Measurements from ENCODE around the gene MMP10. TPM values are rescaled to one million over a fixed set of nuclear protein-coding genes. Genes with fewer than 3 reads are reported as not detected.

Gene MMP10
- total RNA-seq, 1 donor from 2014 or later: not detected

- Mint-ChIP-seq H3K4me3 (ENCODE audit: unreplicated experiment) (no peak overlapping the region), H3K27ac (ENCODE audit: unreplicated experiment) (no peak overlapping the region), H3K27me3 (ENCODE audit: unreplicated experiment) (peaks cover 4% of the 10 kb centered on the region), H3K4me1 (ENCODE audit: unreplicated experiment) (peaks cover 10% of the 10 kb centered on the region), H3K9me3 (ENCODE audit: unreplicated experiment) (no peaks in the 10 kb centered on the region), H3K36me3 (ENCODE audit: low read depth, unreplicated experiment) (no peaks in the 10 kb centered on the region)
- no peak for DNase-seq (ENCODE audit: low spot score)
- TF ChIP-seq CTCF (IDR thresholded peaks at IDR 0.05; ENCODE audit: unreplicated experiment): no peak
Observed at GRCh38 chr11:102802341-102802740, 21.9 kb upstream of the MMP10 start.

GRCh38 chr11:102800767-102801166 lies 20.3 kb upstream of the MMP10 start:
- no peak overlapping the region for H3K4me3 Mint-ChIP-seq (ENCODE audit: unreplicated experiment)
- H3K36me3 Mint-ChIP-seq (ENCODE audit: low read depth, unreplicated experiment): no peaks in the 10 kb centered on the region
- TF ChIP-seq CTCF (IDR thresholded peaks at IDR 0.05; ENCODE audit: unreplicated experiment): no peak
- H3K27me3 Mint-ChIP-seq (ENCODE audit: unreplicated experiment): peaks cover 2% of the 10 kb centered on the region
- no peak overlapping the region for H3K27ac Mint-ChIP-seq (ENCODE audit: unreplicated experiment)
- DNase-seq (ENCODE audit: low spot score): no peak
- H3K4me1 Mint-ChIP-seq (ENCODE audit: unreplicated experiment): peaks cover 10% of the 10 kb centered on the region
- H3K9me3 Mint-ChIP-seq (ENCODE audit: unreplicated experiment): no peaks in the 10 kb centered on the region

GRCh38 chr11:102799681-102800340 lies 19.4 kb upstream of the MMP10 start:
- Mint-ChIP-seq H3K27me3 (ENCODE audit: unreplicated experiment) (peaks cover 2% of the 10 kb centered on the region), H3K4me3 (ENCODE audit: unreplicated experiment) (no peak overlapping the region), H3K27ac (ENCODE audit: unreplicated experiment) (peak overlapping the region; percentile 52), H3K4me1 (ENCODE audit: unreplicated experiment) (peaks cover 10% of the 10 kb centered on the region), H3K9me3 (ENCODE audit: unreplicated experiment) (no peaks in the 10 kb centered on the region), H3K36me3 (ENCODE audit: low read depth, unreplicated experiment) (no peaks in the 10 kb centered on the region)
- TF ChIP-seq CTCF (IDR thresholded peaks at IDR 0.05; ENCODE audit: unreplicated experiment): no peak
- DNase-seq (ENCODE audit: low spot score): no peak

GRCh38 chr11:102798012-102798746 lies 17.8 kb upstream of the MMP10 start, which contains the start of gene MMP1:
MMP1 (minus strand) TSS chr11:102798160; CDS start chr11:102798092, 68 bp downstream.
- DNase-seq (ENCODE audit: low spot score): no peak
- no peak within 1 kb of the TSS for H3K27ac Mint-ChIP-seq (ENCODE audit: unreplicated experiment)
- no peaks in the 10 kb centered on the region for H3K36me3 Mint-ChIP-seq (ENCODE audit: low read depth, unreplicated experiment)
- H3K27me3 Mint-ChIP-seq (ENCODE audit: unreplicated experiment): peaks cover 2% of the 10 kb centered on the region
- TF ChIP-seq CTCF (IDR thresholded peaks at IDR 0.05; ENCODE audit: unreplicated experiment): no peak
- no peaks in the 10 kb centered on the region for H3K9me3 Mint-ChIP-seq (ENCODE audit: unreplicated experiment)
- H3K4me1 Mint-ChIP-seq (ENCODE audit: unreplicated experiment): peaks cover 10% of the 10 kb centered on the region
- H3K4me3 Mint-ChIP-seq (ENCODE audit: unreplicated experiment): no peak within 1 kb of the TSS

- H3K36me3 Mint-ChIP-seq (ENCODE audit: low read depth, unreplicated experiment): no peaks in the 10 kb centered on the region
- H3K4me3 Mint-ChIP-seq (ENCODE audit: unreplicated experiment): no peak overlapping the region
- no peaks in the 10 kb centered on the region for H3K27me3 Mint-ChIP-seq (ENCODE audit: unreplicated experiment)
- no peak overlapping the region for H3K27ac Mint-ChIP-seq (ENCODE audit: unreplicated experiment)
- DNase-seq (ENCODE audit: low spot score): peak; percentile 51
- peaks cover 2% of the 10 kb centered on the region for H3K4me1 Mint-ChIP-seq (ENCODE audit: unreplicated experiment)
- TF ChIP-seq CTCF (IDR thresholded peaks at IDR 0.05; ENCODE audit: unreplicated experiment): peak; percentile 39
- no peaks in the 10 kb centered on the region for H3K9me3 Mint-ChIP-seq (ENCODE audit: unreplicated experiment)
Observed at GRCh38 chr11:102794382-102794781, 14.0 kb upstream of the MMP10 start.

All from endothelial cell (in vitro differentiated cells).